Duodenal mucosa (tissue), 2 donors: ENCODE data around the gene NFE2L3.
A peak's percentile ranks its signal among the peaks of the same experiment; 100 is the strongest.
"Not testable (repeated sequence)": the region's sequence is repeated elsewhere in the genome, so short reads cannot be mapped to it uniquely, and the experiment has no call there.

Experiments
- H3K27ac ChIP-seq: one replicate; pipeline ENCODE4 v1.7.0; 2013; ENCODE audit warnings: low read depth, low read length
- H3K27me3 ChIP-seq, 2 donors: one replicate each; pipeline ENCODE4 v1.7.0; 2013; ENCODE audit warnings: low read length in 2 of 2, control low read depth in 1 of 2; ENCODE audit not compliant: insufficient read depth in 2 of 2, control insufficient read depth in 1 of 2
- H3K36me3 ChIP-seq, 2 donors: one replicate each; pipeline ENCODE4 v1.7.0; 2013; ENCODE audit warnings: low read length in 2 of 2, control low read depth in 1 of 2; ENCODE audit not compliant: insufficient read depth in 2 of 2, control insufficient read depth in 1 of 2
- H3K4me1 ChIP-seq, 2 donors: one replicate each; pipeline ENCODE4 v1.7.0; 2013; ENCODE audit warnings: low read length in 2 of 2, control low read depth in 1 of 2; ENCODE audit not compliant: insufficient read depth in 2 of 2, control insufficient read depth in 1 of 2
- H3K4me3 ChIP-seq, 2 donors: one replicate each; pipeline ENCODE4 v1.7.0; 2013; ENCODE audit warnings: low read length in 2 of 2, low read depth in 1 of 2
- H3K9ac ChIP-seq, 2 donors: one replicate each; pipeline ENCODE4 v1.7.0; 2013; ENCODE audit warnings: low read length in 2 of 2, low read depth in 1 of 2
- H3K9me3 ChIP-seq, 2 donors: one replicate each; pipeline ENCODE4 v1.7.0; 2013; ENCODE audit warnings: low read length in 2 of 2, control low read depth in 1 of 2; ENCODE audit not compliant: control insufficient read depth in 1 of 2

NFE2L3 gene

GRCh38 chr7:26145238-26145637, 6.8 kb upstream of the NFE2L3 start:
- Histone ChIP-seq H3K4me3 (no peak overlapping the region), H3K9me3 (no peaks in the 10 kb centered on the region), H3K9ac (no peak overlapping the region), H3K36me3 (no peaks in the 10 kb centered on the region), H3K4me1 (peaks cover 0 to 9% of the 10 kb centered on the region in 2 donors), H3K27ac (no peak overlapping the region), H3K27me3 (no peaks in the 10 kb centered on the region)

DNA sequence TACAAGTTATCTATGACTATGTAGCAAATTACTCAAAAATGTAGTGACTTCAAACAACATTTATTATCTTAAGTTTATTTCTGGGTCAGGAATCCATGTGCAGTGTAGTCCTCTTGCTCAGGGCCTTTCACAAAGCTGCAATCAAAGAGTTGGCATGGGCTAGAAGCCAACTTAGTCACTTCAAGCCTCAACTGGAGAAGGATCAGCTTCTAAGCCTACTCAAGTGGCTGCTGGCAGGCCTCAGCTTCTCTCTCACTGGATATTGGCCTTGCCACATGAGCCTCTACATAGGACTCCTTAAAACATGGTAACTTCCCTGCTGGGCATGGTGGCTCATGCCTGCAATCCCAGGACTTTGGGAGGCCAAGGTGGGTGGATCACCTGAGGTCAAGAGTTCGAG, 5.0 kb upstream of the NFE2L3 start:
- peaks cover 0 to 5% of the 10 kb centered on the region in 2 donors for H3K4me1 ChIP-seq
- H3K27me3 ChIP-seq = no peaks in the 10 kb centered on the region
- H3K4me3 ChIP-seq = no peak overlapping the region
- no peaks in the 10 kb centered on the region for H3K36me3 ChIP-seq
- H3K27ac ChIP-seq = no peak overlapping the region
- H3K9me3 ChIP-seq = no peaks in the 10 kb centered on the region
- H3K9ac ChIP-seq = no peak overlapping the region

- H3K4me1 ChIP-seq, H3K27me3 ChIP-seq, H3K36me3 ChIP-seq: not testable (repeated sequence)
Measured at GRCh38 chr7:26147646-26148306, 4.2 kb upstream of the NFE2L3 start.

GRCh38 chr7:26148307-26148700, 3.7 kb upstream of the NFE2L3 start:
- not testable (repeated sequence) for H3K27me3 ChIP-seq, H3K36me3 ChIP-seq, H3K4me1 ChIP-seq, H3K4me3 ChIP-seq, H3K27ac ChIP-seq, H3K9me3 ChIP-seq, H3K9ac ChIP-seq

More at GRCh38 chr7:26147646-26148306, 4.2 kb upstream of the NFE2L3 start:
- H3K9me3 ChIP-seq, H3K27ac ChIP-seq, H3K4me3 ChIP-seq, H3K9ac ChIP-seq: not testable (repeated sequence)

GRCh38 chr7:26149391-26149977, 2.5 kb upstream of the NFE2L3 start:
- no peak overlapping the region for H3K27ac ChIP-seq
- H3K36me3 ChIP-seq = no peaks in the 10 kb centered on the region
- peaks cover 14 to 20% of the 10 kb centered on the region in 2 donors for H3K4me1 ChIP-seq
- no peaks in the 10 kb centered on the region for H3K9me3 ChIP-seq
- H3K27me3 ChIP-seq = no peaks in the 10 kb centered on the region
- H3K9ac ChIP-seq = no peak overlapping the region
- no peak overlapping the region for H3K4me3 ChIP-seq

DNA sequence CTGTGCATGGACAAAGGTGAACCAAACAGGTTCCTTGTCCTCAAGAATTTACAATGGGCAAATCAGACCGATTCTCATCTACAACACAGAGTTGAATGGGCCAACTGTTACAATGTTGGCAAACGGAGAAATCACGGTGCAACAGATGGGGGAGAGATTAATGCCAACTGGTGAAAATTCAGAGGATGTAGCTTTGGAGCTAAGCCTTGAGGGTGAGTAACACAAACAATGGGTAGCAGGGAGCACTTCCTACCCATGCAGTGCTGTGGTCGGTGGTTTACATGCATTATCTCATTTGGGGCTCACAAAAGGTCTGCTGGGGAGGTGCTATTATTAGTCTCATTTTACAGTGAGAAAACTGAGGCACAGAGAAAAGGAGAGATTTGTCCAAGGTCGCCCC, 902 bp upstream of the NFE2L3 start:
- H3K9me3 ChIP-seq = no peaks in the 10 kb centered on the region
- no peaks in the 10 kb centered on the region for H3K27me3 ChIP-seq
- H3K27ac ChIP-seq = no peak overlapping the region
- H3K4me3 ChIP-seq = no peak overlapping the region
- no peaks in the 10 kb centered on the region for H3K36me3 ChIP-seq
- H3K9ac ChIP-seq = no peak overlapping the region
- H3K4me1 ChIP-seq = peaks cover 26 to 32% of the 10 kb centered on the region in 2 donors

- H3K27me3 ChIP-seq = no peaks in the 10 kb centered on the region
- peak overlapping the region; percentile 68 to 71 for H3K4me3 ChIP-seq
- H3K36me3 ChIP-seq = no peaks in the 10 kb centered on the region
- peaks cover 29 to 35% of the 10 kb centered on the region in 2 donors for H3K4me1 ChIP-seq
- peak overlapping the region; percentile 32 to 68 for H3K9ac ChIP-seq
- peak overlapping the region; percentile 11 for H3K27ac ChIP-seq
- no peaks in the 10 kb centered on the region for H3K9me3 ChIP-seq
Measured at GRCh38 chr7:26151650-26151952, 397 bp upstream of the NFE2L3 start.

GRCh38 chr7:26152782-26153240, 813 bp downstream of the NFE2L3 start:
- not testable (repeated sequence) for H3K36me3 ChIP-seq, H3K9me3 ChIP-seq, H3K27me3 ChIP-seq
- Histone ChIP-seq H3K27ac (peak overlapping the region; percentile 59), H3K9ac (peak overlapping the region; percentile 68 to 85), H3K4me3 (peak overlapping the region; percentile 76 to 84), H3K4me1 (peaks cover 31 to 37% of the 10 kb centered on the region in 2 donors)

- H3K4me3 ChIP-seq = peak overlapping the region; percentile 76 to 84
- H3K27ac ChIP-seq = peak overlapping the region; percentile 59
Measured at GRCh38 chr7:26153241-26153822, 1.3 kb downstream of the NFE2L3 start.

More at GRCh38 chr7:26153241-26153822, 1.3 kb downstream of the NFE2L3 start:
- H3K36me3 ChIP-seq = no peaks in the 10 kb centered on the region
- H3K4me1 ChIP-seq = peaks cover 33 to 37% of the 10 kb centered on the region in 2 donors
- H3K9ac ChIP-seq = peak overlapping the region; percentile 68 to 85
- no peaks in the 10 kb centered on the region for H3K9me3 ChIP-seq
- no peaks in the 10 kb centered on the region for H3K27me3 ChIP-seq
